SK-N-MC (cell line): ENCODE measurements around the gene CPNE8.

Experiments
- EZH2 ChIP-seq: fragments of 200-600 bp; sonication (generic); IDR thresholded peaks from one replicate; pipeline ENCODE4 v1.6.1; 2017; ENCODE audit warnings: antibody characterized with exemption
- FOXP2 ChIP-seq: optimal IDR thresholded peaks from 2 replicates; pipeline ENCODE3; 2011; ENCODE audit warnings: mild to moderate bottlenecking, moderate library complexity; ENCODE audit not compliant: insufficient read depth; ENCODE audit errors: extremely low read length, control extremely low read depth
- POLR2AphosphoS5 ChIP-seq: IDR thresholded peaks from 2 replicates; pipeline ENCODE4 v1.6.1; 2012; ENCODE audit warnings: mild to moderate bottlenecking, low read depth, low read length, borderline replicate concordance

- TF ChIP-seq EZH2: no peak
- TF ChIP-seq POLR2AphosphoS5: no peak
- no peak for TF ChIP-seq FOXP2
These were observed 25.1 kb downstream of the CPNE8 start for GRCh38 chr12:38880288-38880687.
